GM23338 (cell line): ENCODE data around the gene CDHR4. TPM values are rescaled to one million over a fixed set of nuclear protein-coding genes. Genes with fewer than 3 reads are reported as not detected.

Experiments
- ATAC-seq: fragments of 200-7000 bp; cut with Tn5 transposase; 3 replicates; pipeline ENCODE4 v1.9.1; 2020
- DNase-seq: peaks from one replicate; pipeline ENCODE4 v3.0.0-alpha.2; 2015; ENCODE audit warnings: low spot score
- H2AFZ ChIP-seq: fragments of 200-600 bp; sonication (generic); 2 replicates; pipeline ENCODE4 v1.8.0; 2016; ENCODE audit warnings: antibody characterized with exemption, mild to moderate bottlenecking, moderate library complexity
- H3F3A ChIP-seq: fragments of 200-600 bp; sonication (generic); replicated peaks from 2 replicates; pipeline ENCODE4 v1.8.0; 2017; ENCODE audit warnings: antibody characterized with exemption, mixed run types, low read depth
- H3K27ac ChIP-seq: fragments of 200-600 bp; sonication (generic); 2 replicates; pipeline ENCODE4 v1.6.1; 2016; ENCODE audit warnings: low read depth
- H3K27me3 ChIP-seq: fragments of 200-600 bp; sonication (generic); 2 replicates; pipeline ENCODE4 v1.8.0; 2016; ENCODE audit warnings: mild to moderate bottlenecking, mixed run types, moderate library complexity; ENCODE audit not compliant: insufficient read depth
- H3K36me3 ChIP-seq: fragments of 200-600 bp; sonication (generic); 2 replicates; pipeline ENCODE4 v1.8.0; 2016; ENCODE audit warnings: mild to moderate bottlenecking; ENCODE audit not compliant: insufficient read depth
- H3K4me1 ChIP-seq: fragments of 200-600 bp; sonication (generic); 2 replicates; pipeline ENCODE4 v1.8.0; 2016; ENCODE audit warnings: mild to moderate bottlenecking, moderate library complexity; ENCODE audit not compliant: insufficient read depth
- H3K4me2 ChIP-seq: fragments of 200-600 bp; sonication (generic); 2 replicates; pipeline ENCODE4 v1.7.1; 2017; ENCODE audit warnings: mixed run types
- H3K4me3 ChIP-seq: fragments of 200-600 bp; sonication (generic); 2 replicates; pipeline ENCODE4 v1.6.1; 2016; ENCODE audit warnings: mixed run types
- H3K79me2 ChIP-seq: fragments of 200-600 bp; sonication (generic); replicated peaks from 2 replicates; pipeline ENCODE4 v1.8.0; 2017; ENCODE audit warnings: mild to moderate bottlenecking; ENCODE audit not compliant: insufficient read depth
- H3K9me2 ChIP-seq: fragments of 200-600 bp; sonication (generic); 2 replicates; pipeline ENCODE4 v1.8.0; 2017; ENCODE audit not compliant: insufficient read depth
- H4K20me1 ChIP-seq: fragments of 200-600 bp; sonication (generic); replicated peaks from 2 replicates; pipeline ENCODE4 v1.8.0; 2017; ENCODE audit warnings: mild to moderate bottlenecking; ENCODE audit not compliant: insufficient read depth
- H3K27ac Mint-ChIP-seq: 2 replicates; pipeline ENCODE4 v1.8.0; 2020; ENCODE audit warnings: inconsistent platforms, mild to moderate bottlenecking, moderate library complexity, mixed read lengths
- H3K27me3 Mint-ChIP-seq: 3 replicates; pipeline ENCODE4 v1.8.0; 2022; ENCODE audit warnings: low read depth, mild to moderate bottlenecking, moderate library complexity, mixed read lengths, inconsistent platforms; ENCODE audit not compliant: insufficient read depth, poor library complexity
- H3K36me3 Mint-ChIP-seq: 3 replicates; pipeline ENCODE4 v1.8.0; 2021; ENCODE audit warnings: low read depth, mild to moderate bottlenecking, inconsistent platforms, moderate library complexity, mixed read lengths
- H3K4me1 Mint-ChIP-seq: 3 replicates; pipeline ENCODE4 v1.8.0; 2020; ENCODE audit warnings: mild to moderate bottlenecking, inconsistent platforms, mixed read lengths
- H3K4me3 Mint-ChIP-seq: 3 replicates; pipeline ENCODE4 v1.8.0; 2021; ENCODE audit warnings: moderate library complexity, mild to moderate bottlenecking, inconsistent platforms, mixed read lengths
- H3K9me3 Mint-ChIP-seq: 3 replicates; pipeline ENCODE4 v1.8.0; 2020; ENCODE audit warnings: moderate library complexity, mild to moderate bottlenecking, inconsistent platforms, mixed read lengths
- POLR2AphosphoS5 ChIP-seq: IDR thresholded peaks from 2 replicates; pipeline ENCODE4 v1.6.1; 2016; ENCODE audit warnings: antibody characterized with exemption, low read depth
- ZNF114 ChIP-seq: fragments of 250-450 bp; sonication (Bioruptor Pico); IDR thresholded peaks from 2 replicates; pipeline ENCODE4 v1.5.0; 2020; ENCODE audit warnings: mild to moderate bottlenecking, moderate library complexity
- polyA plus RNA-seq: library from polyadenylated mRNA; unstranded; fragments of >200 nt; fragmentation: Nextera tagmentation; extraction: Ambion mirVana; gene quantifications from 2 replicates; pipeline ENCODE4 v1.2.1, GENCODE V29; 2016
- total RNA-seq: library from RNA; depleted of rRNA; stranded (reverse); fragments of >200 nt; shearing (Covaris generic); gene quantifications from 2 replicates; pipeline ENCODE4 v1.2.3, GENCODE V29; 2014
- TF ChIP-seq, protein P1 (sequence below): IDR thresholded peaks from 2 replicates; pipeline ENCODE4 v1.6.1; 2016; ENCODE audit warnings: antibody characterized with exemption
- TF ChIP-seq, protein P2 (sequence below): fragments of 250-450 bp; sonication (Bioruptor Pico); IDR thresholded peaks from 2 replicates; pipeline ENCODE4 v1.5.0; 2020; ENCODE audit warnings: mild to moderate bottlenecking, moderate library complexity
- TF ChIP-seq, protein P3 (sequence below), 2 experiments: fragments of 200-600 bp in 1 of 2; sonication (generic) in 1 of 2; conservative IDR thresholded peaks; 2 replicates each; pipeline versions ENCODE4 v1.5.1 to v1.6.1; 2016 to 2017; ENCODE audit warnings: antibody characterized with exemption in 2 of 2, low read depth in 2 of 2, mild to moderate bottlenecking in 2 of 2, moderate library complexity in 1 of 2

CDHR4 gene
- total and polyA plus RNA-seq, 2 experiments from 2014 or later, result 0.24 to 0.26 TPM

DNA sequence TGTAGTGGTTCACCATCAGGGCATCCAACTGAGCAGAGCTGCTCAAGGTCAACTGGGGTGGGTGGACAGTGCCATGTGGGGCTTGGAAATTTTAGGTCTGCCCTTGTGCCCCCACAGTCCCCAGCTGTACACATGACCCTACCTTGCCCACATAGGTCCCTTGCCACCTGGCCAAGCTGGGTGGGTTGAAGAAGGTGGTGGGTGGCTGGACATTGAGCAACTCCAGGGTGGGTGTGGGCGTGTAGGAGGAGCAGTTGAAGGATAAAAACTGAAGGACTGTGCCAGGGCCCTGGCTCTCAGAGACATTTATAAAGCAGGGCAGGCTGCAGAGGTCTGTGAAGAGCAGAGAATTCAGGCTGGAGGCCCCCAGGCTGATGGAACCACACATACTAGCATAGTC, 568 bp downstream of the CDHR4 start:
- Mint-ChIP-seq H3K27ac (no peak overlapping the region), H3K9me3 (no peaks in the 10 kb centered on the region)
- H3K27ac ChIP-seq, result no peak overlapping the region

More for the DNA sequence above, 568 bp downstream of the CDHR4 start:
- TF ChIP-seq ZNF114, result no peak
- TF ChIP-seq, protein P1, sequence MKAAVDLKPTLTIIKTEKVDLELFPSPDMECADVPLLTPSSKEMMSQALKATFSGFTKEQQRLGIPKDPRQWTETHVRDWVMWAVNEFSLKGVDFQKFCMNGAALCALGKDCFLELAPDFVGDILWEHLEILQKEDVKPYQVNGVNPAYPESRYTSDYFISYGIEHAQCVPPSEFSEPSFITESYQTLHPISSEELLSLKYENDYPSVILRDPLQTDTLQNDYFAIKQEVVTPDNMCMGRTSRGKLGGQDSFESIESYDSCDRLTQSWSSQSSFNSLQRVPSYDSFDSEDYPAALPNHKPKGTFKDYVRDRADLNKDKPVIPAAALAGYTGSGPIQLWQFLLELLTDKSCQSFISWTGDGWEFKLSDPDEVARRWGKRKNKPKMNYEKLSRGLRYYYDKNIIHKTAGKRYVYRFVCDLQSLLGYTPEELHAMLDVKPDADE, result no peak
- TF ChIP-seq, protein P2, sequence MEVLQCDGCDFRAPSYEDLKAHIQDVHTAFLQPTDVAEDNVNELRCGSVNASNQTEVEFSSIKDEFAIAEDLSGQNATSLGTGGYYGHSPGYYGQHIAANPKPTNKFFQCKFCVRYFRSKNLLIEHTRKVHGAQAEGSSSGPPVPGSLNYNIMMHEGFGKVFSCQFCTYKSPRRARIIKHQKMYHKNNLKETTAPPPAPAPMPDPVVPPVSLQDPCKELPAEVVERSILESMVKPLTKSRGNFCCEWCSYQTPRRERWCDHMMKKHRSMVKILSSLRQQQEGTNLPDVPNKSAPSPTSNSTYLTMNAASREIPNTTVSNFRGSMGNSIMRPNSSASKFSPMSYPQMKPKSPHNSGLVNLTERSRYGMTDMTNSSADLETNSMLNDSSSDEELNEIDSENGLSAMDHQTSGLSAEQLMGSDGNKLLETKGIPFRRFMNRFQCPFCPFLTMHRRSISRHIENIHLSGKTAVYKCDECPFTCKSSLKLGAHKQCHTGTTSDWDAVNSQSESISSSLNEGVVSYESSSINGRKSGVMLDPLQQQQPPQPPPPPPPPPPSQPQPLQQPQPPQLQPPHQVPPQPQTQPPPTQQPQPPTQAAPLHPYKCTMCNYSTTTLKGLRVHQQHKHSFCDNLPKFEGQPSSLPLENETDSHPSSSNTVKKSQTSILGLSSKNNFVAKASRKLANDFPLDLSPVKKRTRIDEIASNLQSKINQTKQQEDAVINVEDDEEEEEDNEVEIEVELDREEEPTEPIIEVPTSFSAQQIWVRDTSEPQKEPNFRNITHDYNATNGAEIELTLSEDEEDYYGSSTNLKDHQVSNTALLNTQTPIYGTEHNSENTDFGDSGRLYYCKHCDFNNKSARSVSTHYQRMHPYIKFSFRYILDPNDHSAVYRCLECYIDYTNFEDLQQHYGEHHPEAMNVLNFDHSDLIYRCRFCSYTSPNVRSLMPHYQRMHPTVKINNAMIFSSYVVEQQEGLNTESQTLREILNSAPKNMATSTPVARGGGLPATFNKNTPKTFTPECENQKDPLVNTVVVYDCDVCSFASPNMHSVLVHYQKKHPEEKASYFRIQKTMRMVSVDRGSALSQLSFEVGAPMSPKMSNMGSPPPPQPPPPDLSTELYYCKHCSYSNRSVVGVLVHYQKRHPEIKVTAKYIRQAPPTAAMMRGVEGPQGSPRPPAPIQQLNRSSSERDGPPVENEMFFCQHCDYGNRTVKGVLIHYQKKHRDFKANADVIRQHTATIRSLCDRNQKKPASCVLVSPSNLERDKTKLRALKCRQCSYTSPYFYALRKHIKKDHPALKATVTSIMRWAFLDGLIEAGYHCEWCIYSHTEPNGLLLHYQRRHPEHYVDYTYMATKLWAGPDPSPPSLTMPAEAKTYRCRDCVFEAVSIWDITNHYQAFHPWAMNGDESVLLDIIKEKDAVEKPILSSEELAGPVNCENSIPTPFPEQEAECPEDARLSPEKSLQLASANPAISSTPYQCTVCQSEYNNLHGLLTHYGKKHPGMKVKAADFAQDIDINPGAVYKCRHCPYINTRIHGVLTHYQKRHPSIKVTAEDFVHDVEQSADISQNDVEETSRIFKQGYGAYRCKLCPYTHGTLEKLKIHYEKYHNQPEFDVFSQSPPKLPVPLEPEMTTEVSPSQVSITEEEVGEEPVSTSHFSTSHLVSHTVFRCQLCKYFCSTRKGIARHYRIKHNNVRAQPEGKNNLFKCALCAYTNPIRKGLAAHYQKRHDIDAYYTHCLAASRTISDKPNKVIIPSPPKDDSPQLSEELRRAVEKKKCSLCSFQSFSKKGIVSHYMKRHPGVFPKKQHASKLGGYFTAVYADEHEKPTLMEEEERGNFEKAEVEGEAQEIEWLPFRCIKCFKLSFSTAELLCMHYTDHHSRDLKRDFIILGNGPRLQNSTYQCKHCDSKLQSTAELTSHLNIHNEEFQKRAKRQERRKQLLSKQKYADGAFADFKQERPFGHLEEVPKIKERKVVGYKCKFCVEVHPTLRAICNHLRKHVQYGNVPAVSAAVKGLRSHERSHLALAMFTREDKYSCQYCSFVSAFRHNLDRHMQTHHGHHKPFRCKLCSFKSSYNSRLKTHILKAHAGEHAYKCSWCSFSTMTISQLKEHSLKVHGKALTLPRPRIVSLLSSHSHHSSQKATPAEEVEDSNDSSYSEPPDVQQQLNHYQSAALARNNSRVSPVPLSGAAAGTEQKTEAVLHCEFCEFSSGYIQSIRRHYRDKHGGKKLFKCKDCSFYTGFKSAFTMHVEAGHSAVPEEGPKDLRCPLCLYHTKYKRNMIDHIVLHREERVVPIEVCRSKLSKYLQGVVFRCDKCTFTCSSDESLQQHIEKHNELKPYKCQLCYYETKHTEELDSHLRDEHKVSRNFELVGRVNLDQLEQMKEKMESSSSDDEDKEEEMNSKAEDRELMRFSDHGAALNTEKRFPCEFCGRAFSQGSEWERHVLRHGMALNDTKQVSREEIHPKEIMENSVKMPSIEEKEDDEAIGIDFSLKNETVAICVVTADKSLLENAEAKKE (CRISPR knock-in tag), result no peak
- TF ChIP-seq, protein P3, sequence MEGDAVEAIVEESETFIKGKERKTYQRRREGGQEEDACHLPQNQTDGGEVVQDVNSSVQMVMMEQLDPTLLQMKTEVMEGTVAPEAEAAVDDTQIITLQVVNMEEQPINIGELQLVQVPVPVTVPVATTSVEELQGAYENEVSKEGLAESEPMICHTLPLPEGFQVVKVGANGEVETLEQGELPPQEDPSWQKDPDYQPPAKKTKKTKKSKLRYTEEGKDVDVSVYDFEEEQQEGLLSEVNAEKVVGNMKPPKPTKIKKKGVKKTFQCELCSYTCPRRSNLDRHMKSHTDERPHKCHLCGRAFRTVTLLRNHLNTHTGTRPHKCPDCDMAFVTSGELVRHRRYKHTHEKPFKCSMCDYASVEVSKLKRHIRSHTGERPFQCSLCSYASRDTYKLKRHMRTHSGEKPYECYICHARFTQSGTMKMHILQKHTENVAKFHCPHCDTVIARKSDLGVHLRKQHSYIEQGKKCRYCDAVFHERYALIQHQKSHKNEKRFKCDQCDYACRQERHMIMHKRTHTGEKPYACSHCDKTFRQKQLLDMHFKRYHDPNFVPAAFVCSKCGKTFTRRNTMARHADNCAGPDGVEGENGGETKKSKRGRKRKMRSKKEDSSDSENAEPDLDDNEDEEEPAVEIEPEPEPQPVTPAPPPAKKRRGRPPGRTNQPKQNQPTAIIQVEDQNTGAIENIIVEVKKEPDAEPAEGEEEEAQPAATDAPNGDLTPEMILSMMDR (conservative IDR thresholded peaks at IDR 0.05; ENCODE audit: low read depth in 2 of 2), result no peak
- no peak for TF ChIP-seq POLR2AphosphoS5
- H3K36me3 Mint-ChIP-seq, result no peaks in the 10 kb centered on the region
- no peak overlapping the region for H3K4me3 Mint-ChIP-seq
- Histone ChIP-seq H3F3A (0 out of 2 replicates have a peak, but pooled peaks cover 5% of the 10 kb centered on the region), H2AFZ (no peak overlapping the region), H3K4me3 (no peak overlapping the region), H4K20me1 (no peaks in the 10 kb centered on the region), H3K79me2 (no peaks in the 10 kb centered on the region), H3K4me1 (peaks cover 4% of the 10 kb centered on the region; the same call in 1 of the 2 replicates), H3K9me2 (no peaks in the 10 kb centered on the region), H3K4me2 (no peak overlapping the region), H3K36me3 (no peaks in the 10 kb centered on the region), H3K27me3 (peaks cover 11% of the 10 kb centered on the region)
- H3K4me1 Mint-ChIP-seq, result peaks cover 8% of the 10 kb centered on the region
- ATAC-seq (no peak), DNase-seq (no peak)
- peaks cover 20% of the 10 kb centered on the region for H3K27me3 Mint-ChIP-seq
